SK-N-SH treated with all-trans-retinoic acid at 6 μM for 48 hours (cell line): ENCODE measurements around the gene BACH2.
"Not testable (repeated sequence)": the region's sequence is repeated elsewhere in the genome, so short reads cannot be mapped to it uniquely, and the experiment has no call there.

Source experiments
- ATAC-seq: fragments of 200-7000 bp; cut with Tn5 transposase; 3 replicates; pipeline ENCODE4 v1.9.1; 2020; ENCODE audit warnings: mild to moderate bottlenecking, moderate library complexity
- ARNTL ChIP-seq: fragments of 450-650 bp; formaldehyde crosslinking; IDR thresholded peaks from 2 replicates; pipeline ENCODE4 v1.5.0; 2020; ENCODE audit warnings: low read depth, mild to moderate bottlenecking, moderate library complexity, borderline replicate concordance
- BACH2 ChIP-seq: fragments of 250-450 bp; sonication (Bioruptor Pico); IDR thresholded peaks from 2 replicates; pipeline ENCODE4 v1.9.0; 2021; ENCODE audit warnings: mild to moderate bottlenecking, borderline replicate concordance
- CREB5 ChIP-seq: fragments of 250-450 bp; sonication (Bioruptor Pico); IDR thresholded peaks from 2 replicates; pipeline ENCODE4 v1.5.1; 2020; ENCODE audit warnings: low read depth, mild to moderate bottlenecking, moderate library complexity
- CSDC2 ChIP-seq: fragments of 250-450 bp; sonication (Bioruptor Pico); IDR thresholded peaks from 2 replicates; pipeline ENCODE4 v1.5.0; 2020; ENCODE audit warnings: mild to moderate bottlenecking, moderate library complexity
- ESRRG ChIP-seq: fragments of 250-450 bp; sonication (Bioruptor Pico); IDR thresholded peaks from 2 replicates; pipeline ENCODE4 v1.6.1; 2021; ENCODE audit warnings: mild to moderate bottlenecking
- GLIS3 ChIP-seq: fragments of 250-450 bp; sonication (Bioruptor Pico); IDR thresholded peaks from 2 replicates; pipeline ENCODE4 v1.5.0; 2020; ENCODE audit warnings: mild to moderate bottlenecking, moderate library complexity
- ISL1 ChIP-seq: fragments of 250-450 bp; sonication (Bioruptor Pico); IDR thresholded peaks from 2 replicates; pipeline ENCODE4 v2.1.2; 2022; ENCODE audit warnings: mild to moderate bottlenecking, moderate library complexity
- PATZ1 ChIP-seq: fragments of 250-450 bp; sonication (Bioruptor Pico); IDR thresholded peaks from 2 replicates; pipeline ENCODE4 v1.8.0; 2020; ENCODE audit warnings: mild to moderate bottlenecking, moderate library complexity, borderline replicate concordance
- SNAI2 ChIP-seq: fragments of 250-450 bp; sonication (Bioruptor Pico); IDR thresholded peaks from 2 replicates; pipeline ENCODE4 v1.5.0; 2020; ENCODE audit warnings: mild to moderate bottlenecking, moderate library complexity
- TCF4 ChIP-seq: fragments of 250-450 bp; sonication (Bioruptor Pico); IDR thresholded peaks from 2 replicates; pipeline ENCODE4 v1.8.0; 2021; ENCODE audit warnings: mild to moderate bottlenecking, moderate library complexity, borderline replicate concordance
- TSHZ2 ChIP-seq: fragments of 250-450 bp; sonication (Bioruptor Pico); IDR thresholded peaks from 2 replicates; pipeline ENCODE4 v1.5.0; 2020; ENCODE audit warnings: mild to moderate bottlenecking, moderate library complexity
- ZC3H10 ChIP-seq: fragments of 250-450 bp; sonication (Bioruptor Pico); IDR thresholded peaks from 2 replicates; pipeline ENCODE4 v1.5.1; 2021; ENCODE audit warnings: mild to moderate bottlenecking, moderate library complexity
- ZFP3 ChIP-seq: fragments of 250-450 bp; sonication (Bioruptor Pico); IDR thresholded peaks from 2 replicates; pipeline ENCODE4 v1.5.0; 2020; ENCODE audit warnings: mild to moderate bottlenecking, moderate library complexity
- ZFP30 ChIP-seq: fragments of 450-650 bp; formaldehyde crosslinking; IDR thresholded peaks from 2 replicates; pipeline ENCODE4 v1.5.0; 2022; ENCODE audit warnings: mild to moderate bottlenecking, moderate library complexity
- ZNF70 ChIP-seq: fragments of 450-650 bp; formaldehyde crosslinking; IDR thresholded peaks from 2 replicates; pipeline ENCODE4 v1.5.0; 2020; ENCODE audit warnings: mild to moderate bottlenecking, moderate library complexity
- ZNF8 ChIP-seq: fragments of 450-650 bp; formaldehyde crosslinking; IDR thresholded peaks from 2 replicates; pipeline ENCODE4 v1.5.0; 2020; ENCODE audit warnings: mild to moderate bottlenecking, moderate library complexity
- TF ChIP-seq, protein P1 (sequence below): fragments of 250-450 bp; sonication (Bioruptor Pico); IDR thresholded peaks from 2 replicates; pipeline ENCODE4 v1.8.0; 2021; ENCODE audit warnings: low read depth, mild to moderate bottlenecking, moderate library complexity, borderline replicate concordance

Gene BACH2

GRCh38 chr6:90062667-90063066 is 234.0 kb downstream of the BACH2 start (continued):
- TF ChIP-seq PATZ1 (CRISPR knock-in tag) = no peak
- TF ChIP-seq ZFP30 = no peak
- TF ChIP-seq SNAI2 (CRISPR knock-in tag) = no peak
- TF ChIP-seq CSDC2 (CRISPR knock-in tag) = no peak
- no peak for TF ChIP-seq ZNF8 (CRISPR knock-in tag)
- no peak for TF ChIP-seq ZFP3 (CRISPR knock-in tag)
- TF ChIP-seq ZC3H10 = no peak
- no peak for TF ChIP-seq CREB5 (CRISPR knock-in tag)
- TF ChIP-seq TCF4 = no peak

- no peak for ATAC-seq
- TF ChIP-seq ZC3H10 (no peak), CSDC2 (CRISPR knock-in tag) (no peak), ARNTL (CRISPR knock-in tag) (no peak), PATZ1 (CRISPR knock-in tag) (no peak), ZNF70 (no peak), ISL1 (CRISPR knock-in tag) (no peak), ESRRG (no peak), ZFP3 (CRISPR knock-in tag) (no peak), SNAI2 (CRISPR knock-in tag) (no peak), BACH2 (CRISPR knock-in tag) (no peak), TCF4 (no peak), TSHZ2 (no peak), GLIS3 (CRISPR knock-in tag) (no peak), CREB5 (CRISPR knock-in tag) (no peak), ZNF8 (CRISPR knock-in tag) (no peak)
- TF ChIP-seq, protein P1, sequence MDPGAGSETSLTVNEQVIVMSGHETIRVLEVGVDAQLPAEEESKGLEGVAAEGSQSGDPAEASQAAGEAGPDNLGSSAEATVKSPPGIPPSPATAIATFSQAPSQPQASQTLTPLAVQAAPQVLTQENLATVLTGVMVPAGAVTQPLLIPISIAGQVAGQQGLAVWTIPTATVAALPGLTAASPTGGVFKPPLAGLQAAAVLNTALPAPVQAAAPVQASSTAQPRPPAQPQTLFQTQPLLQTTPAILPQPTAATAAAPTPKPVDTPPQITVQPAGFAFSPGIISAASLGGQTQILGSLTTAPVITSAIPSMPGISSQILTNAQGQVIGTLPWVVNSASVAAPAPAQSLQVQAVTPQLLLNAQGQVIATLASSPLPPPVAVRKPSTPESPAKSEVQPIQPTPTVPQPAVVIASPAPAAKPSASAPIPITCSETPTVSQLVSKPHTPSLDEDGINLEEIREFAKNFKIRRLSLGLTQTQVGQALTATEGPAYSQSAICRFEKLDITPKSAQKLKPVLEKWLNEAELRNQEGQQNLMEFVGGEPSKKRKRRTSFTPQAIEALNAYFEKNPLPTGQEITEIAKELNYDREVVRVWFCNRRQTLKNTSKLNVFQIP (CRISPR knock-in tag) = no peak
- TF ChIP-seq, all 23 proteins: peak for 0
Observed at GRCh38 chr6:90062051-90062450, 234.6 kb downstream of the BACH2 start.

- ATAC-seq = not testable (repeated sequence)
Observed at GRCh38 chr6:90059178-90059577, 237.5 kb downstream of the BACH2 start.

- not testable (repeated sequence) for ATAC-seq
Observed at GRCh38 chr6:90055924-90056323, 240.7 kb downstream of the BACH2 start.

- not testable (repeated sequence) for ATAC-seq
Observed at GRCh38 chr6:90054193-90054592, 242.4 kb downstream of the BACH2 start.
